Gastroesophageal sphincter (tissue), 4 donors: ENCODE results near the gene C1QTNF1. TPM values are rescaled to one million over a fixed set of nuclear protein-coding genes. Genes with fewer than 3 reads are reported as not detected.
"Not testable (repeated sequence)": the region's sequence is repeated elsewhere in the genome, so short reads cannot be mapped to it uniquely, and the experiment has no call there.

Experiments used
- ATAC-seq: fragments of 150-250 bp; one replicate; pipeline ENCODE4 v1.9.1; 2016; ENCODE audit warnings: mild to moderate bottlenecking, moderate library complexity
- H3K27ac ChIP-seq, 4 donors: fragments of 200-600 bp; sonication (generic) in 3 of 4; 1 replicate in 3 of 4; 2 replicates in 1 of 4; pipeline ENCODE4 v1.5.1; 2016 to 2019
- H3K27me3 ChIP-seq: fragments of 200-600 bp; sonication (generic); one replicate; pipeline ENCODE4 v1.5.1; 2019
- H3K36me3 ChIP-seq, 2 donors: fragments of 200-600 bp; sonication (generic); one replicate each; pipeline ENCODE4 v1.5.1; 2019; ENCODE audit warnings: control low read depth in 1 of 2
- H3K4me1 ChIP-seq, 3 donors: fragments of 200-600 bp; sonication (generic); 1 replicate in 2 of 3; 2 replicates in 1 of 3; pipeline ENCODE4 v1.5.1; 2016 to 2019; ENCODE audit warnings: control low read depth in 2 of 3
- H3K4me3 ChIP-seq, 2 donors: fragments of 200-600 bp; sonication (generic); one replicate each; pipeline ENCODE4 v1.5.1; 2019; ENCODE audit warnings: mild to moderate bottlenecking in 1 of 2, moderate library complexity in 1 of 2
- H3K9me3 ChIP-seq, 3 donors: fragments of 200-600 bp; sonication (generic); one replicate each; pipeline ENCODE4 v1.5.1; 2017 to 2019; ENCODE audit warnings: control low read depth in 2 of 3
- CTCF ChIP-seq, 4 experiments: fragments of 200-600 bp in 2 of 4; fragments of 450-650 bp in 2 of 4; sonication (generic) in 1 of 4; IDR thresholded peaks; one replicate each; pipeline ENCODE4 v1.5.1; 2017 to 2019; ENCODE audit warnings: antibody characterized with exemption in 4 of 4, mild to moderate bottlenecking in 2 of 4, moderate library complexity in 2 of 4
- EP300 ChIP-seq: sonication (generic); formaldehyde crosslinking; IDR thresholded peaks from one replicate; pipeline ENCODE4 v1.6.1; 2017; ENCODE audit warnings: antibody characterized with exemption, mild to moderate bottlenecking
- POLR2A ChIP-seq, 2 donors: fragments of 450-650 bp; IDR thresholded peaks; one replicate each; pipeline ENCODE4 v1.6.1; 2017; ENCODE audit warnings: antibody characterized with exemption in 2 of 2, mild to moderate bottlenecking in 2 of 2, moderate library complexity in 1 of 2
- POLR2AphosphoS5 ChIP-seq: sonication (generic); formaldehyde crosslinking; IDR thresholded peaks from one replicate; pipeline ENCODE4 v1.6.1; 2017; ENCODE audit warnings: antibody characterized with exemption
- WGBS, 2 donors: methylation state at CpG; one replicate each; pipeline ENCODE4 v1.1.5; 2018; ENCODE audit warnings: low coverage in 1 of 2; 5-methylcytosine and 5-hydroxymethylcytosine counted together
- total RNA-seq, 4 donors: library from RNA; depleted of rRNA; stranded (reverse); fragments of >200 nt; gene quantifications; one replicate each; pipeline ENCODE4 v1.1.0, GENCODE V29; 2016

The C1QTNF1 gene
- total RNA-seq, 4 donors from 2014 or later: 50.8 to 76.5 (median 72.3) TPM

DNA sequence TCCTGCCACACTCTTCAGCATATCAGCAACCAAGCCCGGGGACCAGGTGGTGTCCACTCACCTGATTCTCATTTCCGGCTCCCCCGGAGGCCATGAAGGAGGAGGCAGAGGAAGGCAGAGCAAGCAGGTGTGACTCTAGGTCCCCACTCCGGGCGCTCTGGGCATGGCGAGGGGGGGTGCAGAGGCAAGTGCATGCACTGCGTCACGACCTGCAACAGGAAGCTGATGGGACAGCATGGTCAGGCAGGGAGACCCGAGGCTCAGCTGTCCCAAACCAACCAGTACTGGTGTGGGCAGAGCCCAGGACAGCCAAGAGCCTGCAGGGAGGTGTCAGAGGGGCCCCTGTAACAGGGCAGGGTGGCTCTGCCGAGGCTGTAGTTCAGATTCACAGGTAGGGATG is 48.6 kb downstream of the C1QTNF1 start:
- Histone ChIP-seq H3K27me3 (no peaks in the 10 kb centered on the region), H3K4me3 (no peak overlapping the region), H3K9me3 (no peaks in the 10 kb centered on the region), H3K36me3 (peaks cover 0 to 4% of the 10 kb centered on the region in 2 donors), H3K27ac (no peak overlapping the region), H3K4me1 (peaks cover 0 to 34% (median 5%) of the 10 kb centered on the region in 3 donors)
- TF ChIP-seq CTCF (IDR thresholded peaks at IDR 0.05): no peak
- no peak for TF ChIP-seq EP300
- no peak for TF ChIP-seq POLR2A (IDR thresholded peaks at IDR 0.05)
- no peak for TF ChIP-seq POLR2AphosphoS5
- 80 to 95% methylated on average over 1 to 7 of the region's 10 CpGs for WGBS, 2 donors
- no peak for ATAC-seq

GRCh38 chr17:79073016-79073705 is 49.2 kb downstream of the C1QTNF1 start:
- Histone ChIP-seq H3K4me3 (no peak overlapping the region), H3K36me3 (peaks cover 0 to 10% of the 10 kb centered on the region in 2 donors), H3K9me3 (no peaks in the 10 kb centered on the region), H3K4me1 (peaks cover 0 to 34% (median 5%) of the 10 kb centered on the region in 3 donors), H3K27me3 (no peaks in the 10 kb centered on the region), H3K27ac (no peak overlapping the region)
- TF ChIP-seq POLR2A (IDR thresholded peaks at IDR 0.05) (no peak), CTCF (IDR thresholded peaks at IDR 0.05) (no peak), EP300 (no peak)
- 85 to 100% methylated on average over 1 to 4 of the region's 8 CpGs for WGBS, 2 donors
- ATAC-seq: no peak

GRCh38 chr17:79073706-79074088 is 49.7 kb downstream of the C1QTNF1 start:
- ATAC-seq: no peak
- Histone ChIP-seq H3K27ac (no peak overlapping the region), H3K9me3 (no peaks in the 10 kb centered on the region), H3K27me3 (no peaks in the 10 kb centered on the region), H3K4me1 (peaks cover 0 to 34% (median 5%) of the 10 kb centered on the region in 3 donors), H3K4me3 (no peak overlapping the region), H3K36me3 (peaks cover 0 to 16% of the 10 kb centered on the region in 2 donors)
- 100% methylated on average over 3 of the region's 6 CpGs; no CpG with 5 or more reads in 1 of the 2 donors for WGBS, 2 donors
- TF ChIP-seq POLR2AphosphoS5: no peak
- no peak for TF ChIP-seq CTCF (IDR thresholded peaks at IDR 0.05)
- no peak for TF ChIP-seq EP300
- no peak for TF ChIP-seq POLR2A (IDR thresholded peaks at IDR 0.05)

DNA sequence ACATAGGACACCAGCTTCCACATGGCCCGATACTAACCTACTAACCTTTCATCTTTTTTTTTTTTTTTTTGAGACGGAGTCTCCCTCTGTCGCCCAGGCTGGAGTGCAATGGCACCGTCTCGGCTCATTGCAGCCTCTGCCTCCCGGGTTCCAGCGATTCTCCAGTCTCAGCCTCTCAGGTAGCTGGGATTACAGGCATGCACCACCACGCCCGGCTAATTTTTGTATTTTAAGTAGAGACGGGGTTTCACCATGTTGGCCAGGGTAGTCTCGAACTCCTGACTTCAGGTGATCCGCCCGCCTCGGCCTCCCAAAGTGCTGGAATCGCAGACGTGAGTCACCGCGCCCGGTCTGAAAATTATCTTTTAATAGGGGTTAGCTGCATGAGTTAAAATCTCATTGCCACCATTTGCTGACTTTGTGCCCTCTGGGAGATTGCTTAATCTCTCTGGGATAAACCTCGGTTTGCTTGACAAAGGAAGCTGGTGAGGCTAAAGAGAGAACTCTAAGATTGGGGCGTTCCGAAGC is 50.2 kb downstream of the C1QTNF1 start:
- not testable (repeated sequence) for H3K9me3 ChIP-seq, ATAC-seq, H3K27me3 ChIP-seq
- Histone ChIP-seq H3K27ac (peak overlapping the region in 3 of 4 donors; percentile 89 to 94 (median 90)), H3K4me3 (peak overlapping the region in 1 of 2 donors; percentile 92), H3K36me3 (peaks cover 0 to 20% of the 10 kb centered on the region in 2 donors), H3K4me1 (peaks cover 0 to 34% (median 5%) of the 10 kb centered on the region in 3 donors)
- 25 to 100% methylated on average over 2 to 4 of the region's 22 CpGs for whole genome bisulfite sequencing, 2 donors

DNA sequence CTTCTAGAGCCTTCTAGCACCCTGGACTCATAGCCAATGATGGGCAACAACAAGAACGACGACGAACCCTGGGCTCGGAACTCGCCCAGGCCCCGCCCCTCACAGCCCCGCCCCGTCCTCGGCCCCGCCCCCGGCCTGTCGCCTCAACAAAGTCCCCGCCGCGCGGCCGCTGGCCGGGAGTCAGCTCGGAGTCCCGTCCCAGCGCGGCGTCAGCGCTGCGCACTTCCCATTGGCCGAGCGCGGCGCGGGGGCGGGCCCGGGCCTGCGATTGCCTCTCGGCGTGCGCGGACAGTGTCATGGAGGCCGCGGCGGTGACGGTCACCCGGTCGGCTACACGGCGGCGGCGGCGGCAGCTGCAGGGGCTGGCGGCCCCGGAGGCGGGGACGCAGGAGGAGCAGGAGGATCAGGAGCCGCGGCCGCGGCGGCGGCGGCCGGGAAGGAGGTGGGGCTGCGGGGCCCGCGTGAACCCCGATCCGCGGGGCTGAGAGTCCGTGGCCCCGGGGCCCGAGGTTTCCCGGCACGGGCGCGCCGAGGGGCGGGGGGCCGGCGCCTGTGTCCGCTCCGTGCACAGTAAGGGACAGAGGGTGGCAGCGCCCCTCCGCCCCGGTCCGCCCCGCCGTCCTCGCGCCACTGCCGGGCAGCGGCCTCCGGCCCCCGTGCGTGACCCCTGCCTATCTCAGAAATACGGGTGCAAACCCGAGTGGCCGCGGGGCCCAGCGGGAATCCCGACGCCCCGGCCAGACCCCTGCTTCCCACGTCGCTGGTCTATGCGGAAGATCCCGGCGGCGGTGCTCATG is 50.9 kb downstream of the C1QTNF1 start, which contains the start of gene ENGASE:
Gene ENGASE, plus strand, starts transcription at position 176 of the 797 bp plus-strand sequence. Its CDS starts 121 bp downstream, at position 297.
- peak within 1 kb of the TSS; percentile 63 to 92 for H3K4me3 ChIP-seq
- H3K36me3 ChIP-seq: peaks cover 0 to 27% of the 10 kb centered on the region in 2 donors
- 0% methylated on average over 4 of the region's 106 CpGs; no CpG with 5 or more reads in 1 of the 2 donors for WGBS, 2 donors
- peaks cover 0 to 34% (median 5%) of the 10 kb centered on the region in 3 donors for H3K4me1 ChIP-seq
- ATAC-seq: peak; percentile 99
- H3K27me3 ChIP-seq: no peaks in the 10 kb centered on the region
- no peak for TF ChIP-seq CTCF (IDR thresholded peaks at IDR 0.05)
- no peak for TF ChIP-seq EP300
- TF ChIP-seq POLR2AphosphoS5: peak; percentile 1
- TF ChIP-seq POLR2A (IDR thresholded peaks at IDR 0.05): peak; percentile 28 to 55
- H3K27ac ChIP-seq: peak within 1 kb of the TSS; percentile 49 to 94 (median 90)
- no peaks in the 10 kb centered on the region for H3K9me3 ChIP-seq
